ENCODE data around the gene CFAP410.

CFAP410 gene

GRCh38 chr21:44338971-44339910, at the start of gene CFAP410:
CFAP410 (minus strand) TSS chr21:44339390; CDS start chr21:44339194, 196 bp downstream.
- DNase-seq = peak; percentile 97

- no peak for DNase-seq
Observed at GRCh38 chr21:44384968-44385367, 45.8 kb upstream of the CFAP410 start.

GRCh38 chr21:44383216-44383615, 44.0 kb upstream of the CFAP410 start:
- no peak for DNase-seq

GRCh38 chr21:44382536-44382935, 43.3 kb upstream of the CFAP410 start:
- no peak for DNase-seq

GRCh38 chr21:44381874-44382273, 42.7 kb upstream of the CFAP410 start:
- no peak for DNase-seq

GRCh38 chr21:44380876-44381275, 41.7 kb upstream of the CFAP410 start:
- DNase-seq = peak; percentile 7

- DNase-seq = peak; percentile 8
Observed at GRCh38 chr21:44379991-44380865, 41.0 kb upstream of the CFAP410 start.

GRCh38 chr21:44379515-44379848, 40.3 kb upstream of the CFAP410 start:
- no peak for DNase-seq

GRCh38 chr21:44378646-44379514, 39.7 kb upstream of the CFAP410 start:
- DNase-seq = peak; percentile 7

GRCh38 chr21:44377922-44378645, 38.9 kb upstream of the CFAP410 start:
- peak; percentile 7 for DNase-seq

GRCh38 chr21:44377201-44377921, 38.2 kb upstream of the CFAP410 start:
- peak; percentile 16 for DNase-seq

GRCh38 chr21:44376606-44377005, 37.4 kb upstream of the CFAP410 start:
- DNase-seq = no peak

- DNase-seq = peak; percentile 10
Observed at GRCh38 chr21:44375761-44376241, 36.6 kb upstream of the CFAP410 start.

- DNase-seq = peak; percentile 61
Observed at GRCh38 chr21:44375281-44375651, 36.1 kb upstream of the CFAP410 start.

- peak; percentile 8 for DNase-seq
Observed at GRCh38 chr21:44374601-44375280, 35.6 kb upstream of the CFAP410 start.

GRCh38 chr21:44372616-44373015, 33.4 kb upstream of the CFAP410 start:
- DNase-seq = no peak

GRCh38 chr21:44371596-44371995, 32.4 kb upstream of the CFAP410 start:
- no peak for DNase-seq

GRCh38 chr21:44370786-44371410, 31.7 kb upstream of the CFAP410 start:
- DNase-seq = peak; percentile 7

GRCh38 chr21:44370027-44370735, 31.0 kb upstream of the CFAP410 start:
- DNase-seq = peak; percentile 22
